Measurements from ENCODE around the gene P2RX5. TPM values are rescaled to one million over a fixed set of nuclear protein-coding genes. Genes with fewer than 3 reads are reported as not detected.

P2RX5 gene
- total RNA-seq, 1 donor from 2014 or later, result 1.3 TPM

GRCh38 chr17:3695129-3695722 is 729 bp downstream of the P2RX5 start:
- Mint-ChIP-seq H3K36me3 (no peaks in the 10 kb centered on the region), H3K4me1 (ENCODE audit: unreplicated experiment) (no peaks in the 10 kb centered on the region), H3K27me3 (peaks cover 66% of the 10 kb centered on the region), H3K4me3 (no peak overlapping the region), H3K27ac (no peak overlapping the region), H3K9me3 (no peaks in the 10 kb centered on the region)
- no peak for DNase-seq (ENCODE audit: extremely low spot score, unreplicated experiment)
- TF ChIP-seq CTCF (conservative IDR thresholded peaks at IDR 0.05), result no peak

- no peaks in the 10 kb centered on the region for H3K36me3 Mint-ChIP-seq
- TF ChIP-seq CTCF (conservative IDR thresholded peaks at IDR 0.05), result no peak
- no peaks in the 10 kb centered on the region for H3K9me3 Mint-ChIP-seq
- no peaks in the 10 kb centered on the region for H3K4me1 Mint-ChIP-seq (ENCODE audit: unreplicated experiment)
- H3K27ac Mint-ChIP-seq, result no peak overlapping the region
- H3K27me3 Mint-ChIP-seq, result peaks cover 66% of the 10 kb centered on the region
- no peak for DNase-seq (ENCODE audit: extremely low spot score, unreplicated experiment)
- no peak overlapping the region for H3K4me3 Mint-ChIP-seq
Observed at GRCh38 chr17:3693829-3694231, 2.1 kb downstream of the P2RX5 start.

- no peak overlapping the region for H3K4me3 Mint-ChIP-seq
- no peaks in the 10 kb centered on the region for H3K9me3 Mint-ChIP-seq
- H3K27me3 Mint-ChIP-seq, result peaks cover 60% of the 10 kb centered on the region
- H3K4me1 Mint-ChIP-seq (ENCODE audit: unreplicated experiment), result no peaks in the 10 kb centered on the region
- H3K27ac Mint-ChIP-seq, result no peak overlapping the region
- DNase-seq (ENCODE audit: extremely low spot score, unreplicated experiment), result no peak
- H3K36me3 Mint-ChIP-seq, result no peaks in the 10 kb centered on the region
- no peak for TF ChIP-seq CTCF (conservative IDR thresholded peaks at IDR 0.05)
Observed at GRCh38 chr17:3693141-3693540, 2.8 kb downstream of the P2RX5 start.

GRCh38 chr17:3692346-3692745 is 3.6 kb downstream of the P2RX5 start:
- no peak overlapping the region for H3K27ac Mint-ChIP-seq
- H3K4me1 Mint-ChIP-seq (ENCODE audit: unreplicated experiment), result no peaks in the 10 kb centered on the region
- H3K9me3 Mint-ChIP-seq, result no peaks in the 10 kb centered on the region
- no peak for DNase-seq (ENCODE audit: extremely low spot score, unreplicated experiment)
- no peak for TF ChIP-seq CTCF (conservative IDR thresholded peaks at IDR 0.05)
- no peaks in the 10 kb centered on the region for H3K36me3 Mint-ChIP-seq
- peaks cover 52% of the 10 kb centered on the region for H3K27me3 Mint-ChIP-seq
- H3K4me3 Mint-ChIP-seq, result no peak overlapping the region

GRCh38 chr17:3691617-3692067 is 4.3 kb downstream of the P2RX5 start:
- no peaks in the 10 kb centered on the region for H3K9me3 Mint-ChIP-seq
- peaks cover 45% of the 10 kb centered on the region for H3K27me3 Mint-ChIP-seq
- H3K27ac Mint-ChIP-seq, result no peak overlapping the region
- H3K4me3 Mint-ChIP-seq, result no peak overlapping the region
- no peak for TF ChIP-seq CTCF (conservative IDR thresholded peaks at IDR 0.05)
- no peak for DNase-seq (ENCODE audit: extremely low spot score, unreplicated experiment)
- no peaks in the 10 kb centered on the region for H3K36me3 Mint-ChIP-seq
- H3K4me1 Mint-ChIP-seq (ENCODE audit: unreplicated experiment), result no peaks in the 10 kb centered on the region

Measured in type B pancreatic cell (in vitro differentiated cells).